ENCODE results near the gene OR51E2. TPM values are rescaled to one million over a fixed set of nuclear protein-coding genes. Genes with fewer than 3 reads are reported as not detected.

Gene OR51E2
- total RNA-seq, 2 donors from 2014 or later = not detected

- DNase-seq (ENCODE audit: low spot score) = no peak
- H3K36me3 Mint-ChIP-seq = no peaks in the 10 kb centered on the region
Measured at GRCh38 chr11:4682623-4683419, 14.8 kb downstream of the OR51E2 start.

GRCh38 chr11:4680341-4680740, 17.3 kb downstream of the OR51E2 start:
- ATAC-seq (no peak), DNase-seq (ENCODE audit: low spot score) (no peak)
- Mint-ChIP-seq H3K36me3 (no peaks in the 10 kb centered on the region), H3K27me3 (peaks cover 0 to 2% of the 10 kb centered on the region in 2 donors), H3K4me3 (no peak overlapping the region), H3K9me3 (no peaks in the 10 kb centered on the region), H3K4me1 (ENCODE audit: low read depth in 2 of 2) (no peaks in the 10 kb centered on the region), H3K27ac (no peak overlapping the region)

More at GRCh38 chr11:4682623-4683419, 14.8 kb downstream of the OR51E2 start:
- ATAC-seq = no peak
- H3K4me1 Mint-ChIP-seq (ENCODE audit: low read depth in 2 of 2) = no peaks in the 10 kb centered on the region
- no peak overlapping the region for H3K27ac Mint-ChIP-seq
- H3K9me3 Mint-ChIP-seq = no peaks in the 10 kb centered on the region
- H3K27me3 Mint-ChIP-seq = peaks cover 0 to 2% of the 10 kb centered on the region in 2 donors
- H3K4me3 Mint-ChIP-seq = no peak overlapping the region

GRCh38 chr11:4677948-4678347, 19.7 kb downstream of the OR51E2 start:
- no peaks in the 10 kb centered on the region for H3K9me3 Mint-ChIP-seq
- H3K27me3 Mint-ChIP-seq = peaks cover 8 to 12% of the 10 kb centered on the region in 2 donors
- ATAC-seq (no peak), DNase-seq (ENCODE audit: low spot score) (no peak)
- no peak overlapping the region for H3K4me3 Mint-ChIP-seq
- no peaks in the 10 kb centered on the region for H3K36me3 Mint-ChIP-seq
- H3K27ac Mint-ChIP-seq = no peak overlapping the region
- H3K4me1 Mint-ChIP-seq (ENCODE audit: low read depth in 2 of 2) = no peaks in the 10 kb centered on the region

GRCh38 chr11:4673781-4674180, 23.9 kb downstream of the OR51E2 start:
- H3K4me1 Mint-ChIP-seq (ENCODE audit: low read depth in 2 of 2) = no peaks in the 10 kb centered on the region
- H3K4me3 Mint-ChIP-seq = no peak overlapping the region
- no peaks in the 10 kb centered on the region for H3K36me3 Mint-ChIP-seq
- peaks cover 15 to 31% of the 10 kb centered on the region in 2 donors for H3K27me3 Mint-ChIP-seq
- DNase-seq (ENCODE audit: low spot score) = no peak
- no peak for ATAC-seq
- H3K9me3 Mint-ChIP-seq = no peaks in the 10 kb centered on the region
- H3K27ac Mint-ChIP-seq = no peak overlapping the region

- peaks cover 15 to 31% of the 10 kb centered on the region in 2 donors for H3K27me3 Mint-ChIP-seq
- no peaks in the 10 kb centered on the region for H3K36me3 Mint-ChIP-seq
- ATAC-seq (no peak), DNase-seq (ENCODE audit: low spot score) (no peak)
- no peak overlapping the region for H3K27ac Mint-ChIP-seq
- H3K9me3 Mint-ChIP-seq = no peaks in the 10 kb centered on the region
- no peaks in the 10 kb centered on the region for H3K4me1 Mint-ChIP-seq (ENCODE audit: low read depth in 2 of 2)
- H3K4me3 Mint-ChIP-seq = no peak overlapping the region
Measured at GRCh38 chr11:4672470-4672869, 25.2 kb downstream of the OR51E2 start.

- DNase-seq (ENCODE audit: low spot score) = no peak
- Mint-ChIP-seq H3K27me3 (peaks cover 15 to 31% of the 10 kb centered on the region in 2 donors), H3K4me3 (no peak overlapping the region), H3K36me3 (no peaks in the 10 kb centered on the region), H3K27ac (no peak overlapping the region), H3K4me1 (ENCODE audit: low read depth in 2 of 2) (no peaks in the 10 kb centered on the region), H3K9me3 (no peaks in the 10 kb centered on the region)
- no peak for ATAC-seq
Measured at GRCh38 chr11:4671741-4672140, 25.9 kb downstream of the OR51E2 start.

- no peak for DNase-seq (ENCODE audit: low spot score)
- no peak for ATAC-seq
- Mint-ChIP-seq H3K4me1 (ENCODE audit: low read depth in 2 of 2) (no peaks in the 10 kb centered on the region), H3K36me3 (no peaks in the 10 kb centered on the region), H3K27me3 (peaks cover 23% of the 10 kb centered on the region in 2 donors), H3K27ac (no peak overlapping the region), H3K9me3 (no peaks in the 10 kb centered on the region), H3K4me3 (no peak overlapping the region)
Measured at GRCh38 chr11:4665424-4665823, 32.2 kb downstream of the OR51E2 start.

GRCh38 chr11:4664786-4665185, 32.9 kb downstream of the OR51E2 start:
- H3K27ac Mint-ChIP-seq = no peak overlapping the region
- H3K4me1 Mint-ChIP-seq (ENCODE audit: low read depth in 2 of 2) = no peaks in the 10 kb centered on the region
- H3K27me3 Mint-ChIP-seq = peaks cover 23 to 24% of the 10 kb centered on the region in 2 donors
- DNase-seq (ENCODE audit: low spot score) (no peak), ATAC-seq (no peak)
- H3K4me3 Mint-ChIP-seq = no peak overlapping the region
- no peaks in the 10 kb centered on the region for H3K9me3 Mint-ChIP-seq
- H3K36me3 Mint-ChIP-seq = no peaks in the 10 kb centered on the region

GRCh38 chr11:4664183-4664582, 33.5 kb downstream of the OR51E2 start:
- Mint-ChIP-seq H3K4me3 (no peak overlapping the region), H3K36me3 (no peaks in the 10 kb centered on the region), H3K27ac (no peak overlapping the region), H3K4me1 (ENCODE audit: low read depth in 2 of 2) (no peaks in the 10 kb centered on the region), H3K9me3 (no peaks in the 10 kb centered on the region), H3K27me3 (peaks cover 19 to 24% of the 10 kb centered on the region in 2 donors)
- ATAC-seq (no peak), DNase-seq (ENCODE audit: low spot score) (no peak)

- no peak overlapping the region for H3K4me3 Mint-ChIP-seq
- no peaks in the 10 kb centered on the region for H3K4me1 Mint-ChIP-seq (ENCODE audit: low read depth in 2 of 2)
- no peaks in the 10 kb centered on the region for H3K36me3 Mint-ChIP-seq
- ATAC-seq (no peak), DNase-seq (ENCODE audit: low spot score) (no peak)
- no peak overlapping the region for H3K27ac Mint-ChIP-seq
- peaks cover 19 to 24% of the 10 kb centered on the region in 2 donors for H3K27me3 Mint-ChIP-seq
- no peaks in the 10 kb centered on the region for H3K9me3 Mint-ChIP-seq
Measured at GRCh38 chr11:4662876-4663275, 34.8 kb downstream of the OR51E2 start.

GRCh38 chr11:4658629-4659445, 38.8 kb downstream of the OR51E2 start:
- Mint-ChIP-seq H3K4me1 (ENCODE audit: low read depth in 2 of 2) (peaks cover 4 to 5% of the 10 kb centered on the region in 2 donors), H3K27ac (no peak overlapping the region), H3K9me3 (no peaks in the 10 kb centered on the region), H3K27me3 (peaks cover 15 to 25% of the 10 kb centered on the region in 2 donors), H3K4me3 (no peak overlapping the region), H3K36me3 (no peaks in the 10 kb centered on the region)
- DNase-seq (ENCODE audit: low spot score) = no peak
- no peak for ATAC-seq

- Mint-ChIP-seq H3K4me1 (ENCODE audit: low read depth in 2 of 2) (peaks cover 4 to 5% of the 10 kb centered on the region in 2 donors), H3K27ac (no peak overlapping the region), H3K27me3 (peaks cover 16 to 41% of the 10 kb centered on the region in 2 donors), H3K36me3 (no peaks in the 10 kb centered on the region), H3K4me3 (no peak overlapping the region), H3K9me3 (no peaks in the 10 kb centered on the region)
- DNase-seq (ENCODE audit: low spot score) = no peak
- ATAC-seq = peak in 1 of 2 donors; percentile 77
Measured at GRCh38 chr11:4654635-4655369, 42.9 kb downstream of the OR51E2 start.

GRCh38 chr11:4647766-4648165, 49.9 kb downstream of the OR51E2 start:
- no peak overlapping the region for H3K4me3 Mint-ChIP-seq
- no peaks in the 10 kb centered on the region for H3K36me3 Mint-ChIP-seq
- ATAC-seq = no peak
- H3K27me3 Mint-ChIP-seq = peaks cover 21 to 54% of the 10 kb centered on the region in 2 donors
- H3K4me1 Mint-ChIP-seq (ENCODE audit: low read depth in 2 of 2) = no peaks in the 10 kb centered on the region
- H3K9me3 Mint-ChIP-seq = no peaks in the 10 kb centered on the region
- H3K27ac Mint-ChIP-seq = no peak overlapping the region
- no peak for DNase-seq (ENCODE audit: low spot score)
